ENCODE results near the gene LRRC43. TPM values are rescaled to one million over a fixed set of nuclear protein-coding genes. Genes with fewer than 3 reads are reported as not detected.

Gene LRRC43
- total and polyA plus RNA-seq, 4 donors = 2.1 to 11.6 (median 7.2) TPM

GRCh38 chr12:122230798-122231197 lies 47.9 kb downstream of the LRRC43 start:
- no peak overlapping the region for H3K4me3 ChIP-seq
- TF ChIP-seq CTCF (IDR thresholded peaks at IDR 0.05; ENCODE audit: control extremely low read depth, extremely low read depth) = no peak
- H3K4me1 ChIP-seq (ENCODE audit: control insufficient read depth in 5 of 5, insufficient read depth in 5 of 5, low read length in 5 of 5) = peaks cover 0 to 7% (median 5%) of the 10 kb centered on the region in 5 donors
- no peak for DNase-seq
- H3K27ac ChIP-seq (ENCODE audit: low read depth in 1 of 2, low read length in 1 of 2) = no peak overlapping the region
- no peaks in the 10 kb centered on the region for H3K27me3 ChIP-seq (ENCODE audit: control insufficient read depth in 3 of 3, insufficient read depth in 3 of 3, low read length in 2 of 3)
- peaks cover 14 to 33% (median 25%) of the 10 kb centered on the region in 4 donors for H3K36me3 ChIP-seq (ENCODE audit: control insufficient read depth in 4 of 4, insufficient read depth in 4 of 4, low read length in 4 of 4)
- ATAC-seq (ENCODE audit: insufficient read depth, low FRiP score) = no peak
- no peak overlapping the region for H3K9ac ChIP-seq (ENCODE audit: insufficient read depth in 1 of 2, low read length in 2 of 2)
- no peaks in the 10 kb centered on the region for H3K9me3 ChIP-seq (ENCODE audit: control insufficient read depth in 4 of 4, insufficient read depth in 3 of 4, low read length in 3 of 4)
- WGBS, 2 donors = 73 to 89% methylated on average over 6 of the region's 6 CpGs

GRCh38 chr12:122232691-122233090 lies 49.8 kb downstream of the LRRC43 start:
- DNase-seq (no peak), ATAC-seq (ENCODE audit: insufficient read depth, low FRiP score) (no peak)
- Histone ChIP-seq H3K27me3 (ENCODE audit: control insufficient read depth in 3 of 3, insufficient read depth in 3 of 3, low read length in 2 of 3) (no peaks in the 10 kb centered on the region), H3K27ac (ENCODE audit: low read depth in 1 of 2, low read length in 1 of 2) (no peak overlapping the region), H3K36me3 (ENCODE audit: control insufficient read depth in 4 of 4, insufficient read depth in 4 of 4, low read length in 4 of 4) (peaks cover 17 to 35% (median 26%) of the 10 kb centered on the region in 4 donors), H3K9me3 (ENCODE audit: control insufficient read depth in 4 of 4, insufficient read depth in 3 of 4, low read length in 3 of 4) (no peaks in the 10 kb centered on the region), H3K4me1 (ENCODE audit: control insufficient read depth in 5 of 5, insufficient read depth in 5 of 5, low read length in 5 of 5) (no peaks in the 10 kb centered on the region), H3K9ac (ENCODE audit: insufficient read depth in 1 of 2, low read length in 2 of 2) (no peak overlapping the region), H3K4me3 (no peak overlapping the region)
- TF ChIP-seq CTCF (IDR thresholded peaks at IDR 0.05; ENCODE audit: control extremely low read depth, extremely low read depth) = no peak
- 96 to 98% methylated on average over 10 of the region's 10 CpGs for WGBS, 2 donors

GRCh38 chr12:122235741-122236140 lies 52.8 kb downstream of the LRRC43 start:
- 45 to 80% methylated on average over 7 of the region's 7 CpGs for WGBS, 2 donors
- peaks cover 24 to 36% (median 25%) of the 10 kb centered on the region in 4 donors for H3K36me3 ChIP-seq (ENCODE audit: control insufficient read depth in 4 of 4, insufficient read depth in 4 of 4, low read length in 4 of 4)
- ATAC-seq (ENCODE audit: insufficient read depth, low FRiP score) (no peak), DNase-seq (no peak)
- H3K4me3 ChIP-seq = no peak overlapping the region
- H3K4me1 ChIP-seq (ENCODE audit: control insufficient read depth in 5 of 5, insufficient read depth in 5 of 5, low read length in 5 of 5) = no peaks in the 10 kb centered on the region
- no peaks in the 10 kb centered on the region for H3K27me3 ChIP-seq (ENCODE audit: control insufficient read depth in 3 of 3, insufficient read depth in 3 of 3, low read length in 2 of 3)
- no peak overlapping the region for H3K9ac ChIP-seq (ENCODE audit: insufficient read depth in 1 of 2, low read length in 2 of 2)
- TF ChIP-seq CTCF (IDR thresholded peaks at IDR 0.05; ENCODE audit: control extremely low read depth, extremely low read depth) = no peak
- H3K9me3 ChIP-seq (ENCODE audit: control insufficient read depth in 4 of 4, insufficient read depth in 3 of 4, low read length in 3 of 4) = no peaks in the 10 kb centered on the region
- no peak overlapping the region for H3K27ac ChIP-seq (ENCODE audit: low read depth in 1 of 2, low read length in 1 of 2)

DNA sequence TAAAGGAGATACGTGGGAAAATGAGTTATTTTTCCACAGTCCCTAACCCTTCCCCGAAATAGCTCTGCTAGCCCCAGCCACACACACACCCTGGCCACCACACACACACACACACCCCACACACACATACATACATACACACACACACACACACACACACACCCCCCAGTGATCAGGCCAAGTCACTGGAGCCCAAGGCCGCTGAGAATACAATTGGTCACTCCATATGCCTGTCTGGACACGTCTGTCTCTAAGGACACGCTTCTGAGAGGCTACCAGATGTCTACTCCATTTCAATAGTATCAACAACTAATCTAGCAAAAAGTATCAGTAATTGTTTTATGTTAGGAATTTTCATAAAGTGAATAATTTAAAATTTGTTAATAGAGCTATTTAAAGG lies 55.9 kb downstream of the LRRC43 start:
- 92 to 94% methylated on average over 5 of the region's 5 CpGs for WGBS, 2 donors
- peaks cover 14 to 29% (median 15%) of the 10 kb centered on the region in 4 donors for H3K36me3 ChIP-seq (ENCODE audit: control insufficient read depth in 4 of 4, insufficient read depth in 4 of 4, low read length in 4 of 4)
- no peak for TF ChIP-seq CTCF (IDR thresholded peaks at IDR 0.05; ENCODE audit: control extremely low read depth, extremely low read depth)

More for the DNA sequence above, 55.9 kb downstream of the LRRC43 start:
- no peak overlapping the region for H3K4me3 ChIP-seq
- H3K27me3 ChIP-seq (ENCODE audit: control insufficient read depth in 3 of 3, insufficient read depth in 3 of 3, low read length in 2 of 3) = no peaks in the 10 kb centered on the region
- H3K4me1 ChIP-seq (ENCODE audit: control insufficient read depth in 5 of 5, insufficient read depth in 5 of 5, low read length in 5 of 5) = no peaks in the 10 kb centered on the region
- H3K27ac ChIP-seq (ENCODE audit: low read depth in 1 of 2, low read length in 1 of 2) = no peak overlapping the region
- no peak overlapping the region for H3K9ac ChIP-seq (ENCODE audit: insufficient read depth in 1 of 2, low read length in 2 of 2)
- DNase-seq = no peak
- H3K9me3 ChIP-seq (ENCODE audit: control insufficient read depth in 4 of 4, insufficient read depth in 3 of 4, low read length in 3 of 4) = no peaks in the 10 kb centered on the region
- no peak for ATAC-seq (ENCODE audit: insufficient read depth, low FRiP score)
